Neural crest cell (in vitro differentiated cells): Measurements from ENCODE around the gene TPP1. TPM values are rescaled to one million over a fixed set of nuclear protein-coding genes. Genes with fewer than 3 reads are reported as not detected.

Experiments
- DNase-seq: peaks from one replicate; pipeline ENCODE4 v3.0.0; 2021; ENCODE audit warnings: low read depth, mixed read lengths, low spot score
- H3K27ac Mint-ChIP-seq: one replicate; pipeline ENCODE4 v1.8.0; 2021; ENCODE audit warnings: mild to moderate bottlenecking, mixed read lengths; ENCODE audit not compliant: unreplicated experiment
- H3K27me3 Mint-ChIP-seq: 2 replicates; pipeline ENCODE4 v1.8.0; 2021; ENCODE audit warnings: low read depth, mild to moderate bottlenecking, mixed read lengths
- H3K36me3 Mint-ChIP-seq: 2 replicates; pipeline ENCODE4 v1.8.0; 2021; ENCODE audit warnings: low read depth, mild to moderate bottlenecking, mixed read lengths
- H3K4me1 Mint-ChIP-seq: 2 replicates; pipeline ENCODE4 v1.8.0; 2021; ENCODE audit warnings: mixed read lengths
- H3K4me3 Mint-ChIP-seq: one replicate; pipeline ENCODE4 v1.8.0; 2021; ENCODE audit warnings: mild to moderate bottlenecking, mixed read lengths
- H3K9me3 Mint-ChIP-seq: 2 replicates; pipeline ENCODE4 v1.8.0; 2021; ENCODE audit warnings: mixed read lengths
- CTCF ChIP-seq: fragments of 200-600 bp; sonication (generic); conservative IDR thresholded peaks from 2 replicates; pipeline ENCODE4 v1.5.0; 2021; ENCODE audit warnings: antibody characterized with exemption, mild to moderate bottlenecking
- long read RNA-seq: library from polyadenylated mRNA; unstranded; transcript quantifications from one replicate; pipeline ENCODE4 v2.0.0, GENCODE V29; 2020
- total RNA-seq: library from RNA; stranded (reverse); gene quantifications from 2 replicates; pipeline ENCODE4 v1.2.1, GENCODE V29; 2021

Gene TPP1
- 41.0 and 44.7 TPM in 2 replicates for total RNA-seq
- long read RNA-seq, partial matches to known transcripts: 1 of 2 reads
- long read RNA-seq, other reads (novel, unspliced or antisense): 1 of 2 reads

- Mint-ChIP-seq H3K27ac (no peak within 1 kb of the TSS), H3K9me3 (no peaks in the 10 kb centered on the region), H3K27me3 (no peaks in the 10 kb centered on the region), H3K4me3 (no peak within 1 kb of the TSS), H3K4me1 (no peaks in the 10 kb centered on the region), H3K36me3 (peaks cover 6% of the 10 kb centered on the region)
- DNase-seq: peak; percentile 78
- TF ChIP-seq CTCF: no peak
Observed at GRCh38 chr11:6619004-6619745, at the start of gene TPP1. TSS of gene TPP1 (minus strand) at chr11:6619422. CDS start at chr11:6619400, 22 bp downstream.

- Mint-ChIP-seq H3K4me3 (no peak overlapping the region), H3K27me3 (peaks cover 10% of the 10 kb centered on the region)
Observed at GRCh38 chr11:6667733-6668374, 48.6 kb upstream of the TPP1 start.

GRCh38 chr11:6666302-6667183 is 47.3 kb upstream of the TPP1 start:
- Mint-ChIP-seq H3K27me3 (peaks cover 15% of the 10 kb centered on the region), H3K27ac (no peak overlapping the region), H3K4me3 (no peak overlapping the region), H3K9me3 (peaks cover 3% of the 10 kb centered on the region), H3K4me1 (no peaks in the 10 kb centered on the region), H3K36me3 (peaks cover 4% of the 10 kb centered on the region)
- no peak for TF ChIP-seq CTCF
- DNase-seq: no peak

More at GRCh38 chr11:6667733-6668374, 48.6 kb upstream of the TPP1 start:
- H3K9me3 Mint-ChIP-seq: peaks cover 3% of the 10 kb centered on the region
- DNase-seq: no peak
- peaks cover 7% of the 10 kb centered on the region for H3K36me3 Mint-ChIP-seq
- TF ChIP-seq CTCF: peak; percentile 66
- H3K4me1 Mint-ChIP-seq: no peaks in the 10 kb centered on the region
- H3K27ac Mint-ChIP-seq: no peak overlapping the region

GRCh38 chr11:6664551-6664950 is 45.3 kb upstream of the TPP1 start:
- no peak overlapping the region for H3K27ac Mint-ChIP-seq
- H3K9me3 Mint-ChIP-seq: peaks cover 3% of the 10 kb centered on the region
- TF ChIP-seq CTCF: no peak
- no peaks in the 10 kb centered on the region for H3K36me3 Mint-ChIP-seq
- H3K4me3 Mint-ChIP-seq: no peak overlapping the region
- DNase-seq: no peak
- peaks cover 16% of the 10 kb centered on the region for H3K27me3 Mint-ChIP-seq
- H3K4me1 Mint-ChIP-seq: no peaks in the 10 kb centered on the region

GRCh38 chr11:6663794-6664469 is 44.7 kb upstream of the TPP1 start:
- H3K27ac Mint-ChIP-seq: no peak overlapping the region
- H3K27me3 Mint-ChIP-seq: peaks cover 16% of the 10 kb centered on the region
- no peak for TF ChIP-seq CTCF
- peaks cover 3% of the 10 kb centered on the region for H3K9me3 Mint-ChIP-seq
- DNase-seq: no peak
- no peak overlapping the region for H3K4me3 Mint-ChIP-seq
- H3K4me1 Mint-ChIP-seq: no peaks in the 10 kb centered on the region
- H3K36me3 Mint-ChIP-seq: no peaks in the 10 kb centered on the region
